Measurements from ENCODE around the gene MRPL22.
"Not testable (repeated sequence)": the region's sequence is repeated elsewhere in the genome, so short reads cannot be mapped to it uniquely, and the experiment has no call there.

MRPL22 gene

GRCh38 chr5:154997746-154998145 lies 56.9 kb downstream of the MRPL22 start:
- ATAC-seq (no peak), DNase-seq (no peak)

DNA sequence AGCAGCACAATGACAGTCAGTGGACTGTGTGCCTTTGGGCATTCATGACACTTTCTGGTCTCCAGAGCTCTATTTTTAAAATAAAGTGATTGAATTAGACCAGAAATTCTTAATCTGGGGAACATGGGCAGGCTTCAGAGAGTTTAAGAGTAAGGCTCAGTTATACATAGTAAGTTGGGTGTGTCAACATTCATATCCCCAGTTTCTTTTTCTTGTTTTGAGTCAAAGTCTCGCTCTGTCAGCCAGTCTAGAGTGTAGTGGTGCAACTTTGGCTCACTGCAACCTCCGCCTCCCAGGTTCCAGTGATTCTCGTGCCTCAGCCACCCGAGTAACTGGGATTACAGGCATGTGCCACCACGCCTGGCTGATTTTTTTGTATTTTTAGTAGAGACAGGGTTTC lies 59.0 kb downstream of the MRPL22 start:
- ATAC-seq (no peak), DNase-seq (no peak)

GRCh38 chr5:155001523-155001922 lies 60.6 kb downstream of the MRPL22 start:
- ATAC-seq (no peak), DNase-seq (no peak)

- not testable (repeated sequence) for ATAC-seq, DNase-seq
Measured at GRCh38 chr5:155002722-155003121, 61.8 kb downstream of the MRPL22 start.

GRCh38 chr5:155004138-155004744 lies 63.4 kb downstream of the MRPL22 start:
- DNase-seq (peak; percentile 39), ATAC-seq (peak; percentile 40)

GRCh38 chr5:155006265-155006664 lies 65.4 kb downstream of the MRPL22 start:
- DNase-seq, ATAC-seq: not testable (repeated sequence)

DNA sequence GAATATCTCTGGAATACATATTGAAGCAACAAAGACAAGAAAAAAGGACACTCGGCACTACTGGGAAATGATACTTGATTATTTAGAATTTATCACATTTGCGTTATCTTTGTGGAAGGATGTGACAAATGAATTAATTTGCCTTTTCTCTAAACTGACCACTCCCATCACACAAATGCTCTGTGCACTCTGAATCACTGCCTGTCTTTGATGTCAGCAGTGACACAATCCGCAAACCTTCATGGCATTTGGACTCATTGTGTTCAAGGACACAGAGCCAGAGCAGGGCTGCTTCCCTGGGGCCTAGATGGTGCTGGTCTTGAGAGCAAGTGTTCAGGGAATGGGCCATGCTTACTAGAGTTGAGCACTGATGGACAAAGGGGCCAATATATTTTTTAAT lies 67.8 kb downstream of the MRPL22 start:
- DNase-seq, result no peak
- ATAC-seq, result no peak

DNA sequence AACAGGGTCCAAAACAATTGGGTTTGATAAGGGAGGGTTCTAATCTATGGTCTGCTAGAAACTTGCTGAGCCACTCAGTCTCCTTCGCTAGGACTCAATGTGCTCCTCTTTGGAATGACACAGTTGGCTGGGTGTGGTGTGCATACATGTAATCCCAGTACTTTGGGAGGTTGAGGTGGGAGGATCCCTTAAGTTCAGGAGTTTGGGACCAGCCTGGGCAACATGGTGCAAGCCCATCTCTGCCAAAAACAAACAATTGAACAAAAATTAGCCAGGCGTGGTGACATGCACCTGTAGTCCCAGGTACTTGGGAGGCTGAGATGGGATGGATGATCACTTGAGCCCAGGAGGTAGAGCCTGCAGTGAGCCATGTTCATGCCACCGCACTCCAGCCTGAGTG lies 70.0 kb downstream of the MRPL22 start:
- ATAC-seq (no peak), DNase-seq (no peak)

- DNase-seq, result no peak
- ATAC-seq, result no peak
Measured at GRCh38 chr5:155013526-155013925, 72.7 kb downstream of the MRPL22 start, which contains the start of gene KIF4B. Gene KIF4B, plus strand, starts transcription at chr5:155013755. Its CDS starts 105 bp downstream, at chr5:155013860.

DNA sequence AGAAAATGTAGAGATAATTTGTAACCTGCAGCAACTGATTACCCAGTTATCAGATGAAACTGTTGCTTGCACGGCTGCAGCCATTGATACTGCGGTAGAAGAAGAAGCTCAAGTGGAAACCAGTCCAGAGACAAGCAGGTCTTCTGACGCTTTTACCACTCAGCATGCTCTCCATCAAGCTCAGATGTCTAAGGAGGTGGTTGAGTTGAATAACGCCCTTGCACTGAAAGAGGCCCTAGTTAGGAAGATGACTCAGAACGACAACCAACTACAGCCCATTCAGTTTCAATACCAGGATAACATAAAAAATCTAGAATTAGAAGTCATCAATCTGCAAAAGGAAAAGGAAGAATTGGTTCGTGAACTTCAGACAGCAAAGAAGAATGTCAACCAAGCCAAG lies 74.4 kb downstream of the MRPL22 start:
- no peak for DNase-seq
- no peak for ATAC-seq

GRCh38 chr5:155017610-155018009 lies 76.7 kb downstream of the MRPL22 start:
- peak; percentile 23 for ATAC-seq
- DNase-seq, result no peak

Data from stimulated activated naive CD8-positive, alpha-beta T cell treated with anti-CD3 and anti-CD28 coated beads, Interleukin-15, Interleukin-2, amounts not matched to agents 100 U/mL and 50 U/mL, for 24 hours (primary cell).